Measurements from ENCODE around the gene IRX6. TPM values are rescaled to one million over a fixed set of nuclear protein-coding genes. Genes with fewer than 3 reads are reported as not detected.

The IRX6 gene
- total RNA-seq, 1 experiment from 2014 or later = not detected

DNA sequence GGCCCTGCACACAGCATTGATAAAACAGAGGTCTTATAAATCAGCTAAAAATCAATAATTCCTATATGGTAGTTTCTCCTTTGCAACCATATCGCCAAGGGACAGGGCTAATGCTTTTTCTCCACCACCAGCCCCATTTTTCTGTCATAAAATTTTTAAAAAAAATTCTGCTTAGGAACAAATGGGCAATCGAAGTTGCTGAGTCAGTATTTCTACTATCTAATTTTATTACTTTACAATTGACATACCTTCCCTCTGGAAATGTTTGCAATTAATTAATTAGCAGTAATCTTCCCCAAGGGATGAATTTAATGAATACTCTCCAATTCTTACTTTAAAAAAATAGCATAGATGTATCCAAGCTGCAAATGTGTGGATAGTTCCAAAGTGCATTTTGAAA lies 1.7 kb upstream of the IRX6 start:
- Histone ChIP-seq H3K4me2 (no peak overlapping the region), H3F3A (ENCODE audit: insufficient read depth, low read depth) (no peaks in the 10 kb centered on the region), H3K9me2 (ENCODE audit: insufficient read depth) (no peaks in the 10 kb centered on the region), H3K9me3 (ENCODE audit: insufficient read depth, low read depth) (no peaks in the 10 kb centered on the region), H4K20me1 (ENCODE audit: insufficient read depth) (no peaks in the 10 kb centered on the region), H3K4me1 (replicated peaks; ENCODE audit: insufficient read depth) (peaks cover 9% of the 10 kb centered on the region; the same call in 1 of the 2 replicates), H2AFZ (no peak overlapping the region), H3K79me2 (ENCODE audit: low read depth) (no peaks in the 10 kb centered on the region), H3K27me3 (ENCODE audit: insufficient read depth, low read depth) (no peaks in the 10 kb centered on the region), H3K36me3 (ENCODE audit: low read depth) (no peaks in the 10 kb centered on the region), H3K27ac (no peak overlapping the region), H3K4me3 (no peak overlapping the region)
- TF ChIP-seq, protein P1, sequence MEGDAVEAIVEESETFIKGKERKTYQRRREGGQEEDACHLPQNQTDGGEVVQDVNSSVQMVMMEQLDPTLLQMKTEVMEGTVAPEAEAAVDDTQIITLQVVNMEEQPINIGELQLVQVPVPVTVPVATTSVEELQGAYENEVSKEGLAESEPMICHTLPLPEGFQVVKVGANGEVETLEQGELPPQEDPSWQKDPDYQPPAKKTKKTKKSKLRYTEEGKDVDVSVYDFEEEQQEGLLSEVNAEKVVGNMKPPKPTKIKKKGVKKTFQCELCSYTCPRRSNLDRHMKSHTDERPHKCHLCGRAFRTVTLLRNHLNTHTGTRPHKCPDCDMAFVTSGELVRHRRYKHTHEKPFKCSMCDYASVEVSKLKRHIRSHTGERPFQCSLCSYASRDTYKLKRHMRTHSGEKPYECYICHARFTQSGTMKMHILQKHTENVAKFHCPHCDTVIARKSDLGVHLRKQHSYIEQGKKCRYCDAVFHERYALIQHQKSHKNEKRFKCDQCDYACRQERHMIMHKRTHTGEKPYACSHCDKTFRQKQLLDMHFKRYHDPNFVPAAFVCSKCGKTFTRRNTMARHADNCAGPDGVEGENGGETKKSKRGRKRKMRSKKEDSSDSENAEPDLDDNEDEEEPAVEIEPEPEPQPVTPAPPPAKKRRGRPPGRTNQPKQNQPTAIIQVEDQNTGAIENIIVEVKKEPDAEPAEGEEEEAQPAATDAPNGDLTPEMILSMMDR (conservative IDR thresholded peaks at IDR 0.05) = no peak
- TF ChIP-seq EZH2 (IDR thresholded peaks at IDR 0.05; ENCODE audit: low read depth) = no peak
- no TSS peak for BruUV-seq (replicated peaks)
- ChIA-PET POLR2A (ENCODE audit: unreplicated experiment) (no interaction called here), CTCF (no interaction called here)
- DNase-seq = no peak
- intact Hi-C loops (cut with micrococcal nuclease; ENCODE audit: unreplicated experiment) = no loop called here

DNA sequence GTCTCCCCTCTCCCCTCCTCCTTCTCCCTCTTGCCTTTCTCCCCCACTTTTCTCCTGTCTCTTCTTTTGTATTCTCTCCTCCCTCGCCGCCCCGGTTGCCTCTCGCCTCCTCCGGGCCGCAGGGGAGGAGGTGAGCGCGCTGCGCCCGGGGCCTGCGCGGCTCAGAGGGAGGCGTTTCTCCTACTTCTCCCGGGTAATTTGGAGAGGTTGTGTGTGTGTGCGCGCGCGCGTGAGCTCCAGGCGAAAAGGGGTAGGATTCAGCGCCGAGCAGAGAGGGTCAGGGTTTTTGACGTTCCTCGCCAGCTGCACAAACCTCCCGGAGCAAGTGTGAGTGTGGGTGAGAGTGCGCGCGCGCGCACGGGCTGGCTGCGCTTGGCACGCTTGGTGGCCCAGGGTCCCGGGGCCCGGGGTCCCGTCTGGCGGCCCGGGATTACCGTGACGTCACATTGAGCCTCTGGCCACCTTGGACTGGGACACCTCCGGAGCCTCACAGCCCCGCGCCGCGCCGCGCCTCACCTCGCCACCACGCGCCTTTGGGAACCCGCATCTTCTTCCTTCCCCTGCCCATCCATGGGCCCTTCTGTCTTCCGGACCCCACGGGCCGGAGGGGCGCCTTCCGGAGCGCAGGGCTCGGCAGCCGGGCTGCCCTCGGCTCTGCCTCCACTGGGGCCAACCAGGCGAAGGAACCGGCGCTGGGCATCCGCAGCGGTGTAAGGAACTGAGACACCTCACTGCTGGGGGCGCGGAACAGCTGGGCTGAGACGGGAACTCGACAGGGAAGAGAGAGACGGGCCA lies 479 bp downstream of the IRX6 start:
- H3K4me2 ChIP-seq = no peak overlapping the region
- no TSS peak for BruUV-seq (replicated peaks)
- H3K27me3 ChIP-seq (ENCODE audit: insufficient read depth, low read depth) = no peaks in the 10 kb centered on the region
- no peaks in the 10 kb centered on the region for H3K9me3 ChIP-seq (ENCODE audit: insufficient read depth, low read depth)
- intact Hi-C loops (cut with micrococcal nuclease; ENCODE audit: unreplicated experiment) = no loop called here
- CTCF ChIA-PET = no interaction called here
- no peaks in the 10 kb centered on the region for H3K9me2 ChIP-seq (ENCODE audit: insufficient read depth)
- H3K4me1 ChIP-seq (replicated peaks; ENCODE audit: insufficient read depth) = peaks cover 10% of the 10 kb centered on the region
- no peaks in the 10 kb centered on the region for H3K79me2 ChIP-seq (ENCODE audit: low read depth)
- H3F3A ChIP-seq (ENCODE audit: insufficient read depth, low read depth) = no peaks in the 10 kb centered on the region
- H3K4me3 ChIP-seq = no peak overlapping the region
- POLR2A ChIA-PET (ENCODE audit: unreplicated experiment) = no interaction called here
- no peak overlapping the region for H3K27ac ChIP-seq
- no peak overlapping the region for H2AFZ ChIP-seq
- no peaks in the 10 kb centered on the region for H3K36me3 ChIP-seq (ENCODE audit: low read depth)
- no peak for TF ChIP-seq EZH2 (IDR thresholded peaks at IDR 0.05; ENCODE audit: low read depth)
- TF ChIP-seq, protein P1 (conservative IDR thresholded peaks at IDR 0.05) = no peak
- DNase-seq = no peak
- no peaks in the 10 kb centered on the region for H4K20me1 ChIP-seq (ENCODE audit: insufficient read depth)

DNA sequence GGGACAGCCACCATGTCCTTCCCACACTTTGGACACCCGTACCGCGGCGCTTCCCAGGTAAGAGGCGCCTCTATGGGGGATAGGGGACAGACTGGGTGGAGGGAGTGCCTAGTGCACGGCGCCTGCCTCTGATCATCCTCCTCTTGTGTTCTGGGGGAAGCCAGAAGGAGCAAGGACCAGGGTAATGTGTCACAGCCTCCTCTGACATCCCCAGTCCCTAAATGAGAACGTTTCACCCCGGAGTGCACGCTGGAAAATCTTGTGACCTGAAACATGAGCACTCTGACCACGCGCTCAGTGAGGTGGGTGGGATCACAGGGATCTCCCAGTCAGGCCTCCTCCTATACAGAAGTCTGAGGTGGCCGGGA lies 1.1 kb downstream of the IRX6 start:
- Histone ChIP-seq H3K4me2 (no peak overlapping the region), H3K79me2 (ENCODE audit: low read depth) (no peaks in the 10 kb centered on the region), H3K4me3 (no peak overlapping the region), H3K36me3 (ENCODE audit: low read depth) (no peaks in the 10 kb centered on the region), H3K27ac (no peak overlapping the region), H3K4me1 (replicated peaks; ENCODE audit: insufficient read depth) (peaks cover 16% of the 10 kb centered on the region), H3F3A (ENCODE audit: insufficient read depth, low read depth) (no peaks in the 10 kb centered on the region), H3K9me2 (ENCODE audit: insufficient read depth) (no peaks in the 10 kb centered on the region), H2AFZ (no peak overlapping the region), H4K20me1 (ENCODE audit: insufficient read depth) (no peaks in the 10 kb centered on the region), H3K27me3 (ENCODE audit: insufficient read depth, low read depth) (no peaks in the 10 kb centered on the region), H3K9me3 (ENCODE audit: insufficient read depth, low read depth) (no peaks in the 10 kb centered on the region)
- ChIA-PET POLR2A (ENCODE audit: unreplicated experiment) (no interaction called here), CTCF (no interaction called here)
- intact Hi-C loops (cut with micrococcal nuclease; ENCODE audit: unreplicated experiment) = no loop called here
- DNase-seq = no peak
- no TSS peak for BruUV-seq (replicated peaks)
- TF ChIP-seq, protein P1 (conservative IDR thresholded peaks at IDR 0.05) = no peak
- no peak for TF ChIP-seq EZH2 (IDR thresholded peaks at IDR 0.05; ENCODE audit: low read depth)

Data from PC-9 (cell line).